HG03175 (cell line): Measurements from ENCODE around the gene ZNF423.

Experiments
- ATAC-seq: cut with Tn5 transposase; IDR thresholded peaks from one replicate; pipeline ENCODE4 v1.9.1; 2021; ENCODE audit warnings: mild to moderate bottlenecking, moderate library complexity; ENCODE audit not compliant: unreplicated experiment

The ZNF423 gene

GRCh38 chr16:49543631-49543946 lies 312.3 kb downstream of the ZNF423 start:
- no peak for ATAC-seq

- no peak for ATAC-seq
Observed at GRCh38 chr16:49542946-49543630, 312.8 kb downstream of the ZNF423 start.

GRCh38 chr16:49542391-49542891 lies 313.5 kb downstream of the ZNF423 start:
- ATAC-seq, result no peak

GRCh38 chr16:49540836-49541235 lies 315.1 kb downstream of the ZNF423 start:
- no peak for ATAC-seq

GRCh38 chr16:49539758-49540157 lies 316.2 kb downstream of the ZNF423 start:
- no peak for ATAC-seq

- ATAC-seq, result no peak
Observed at GRCh38 chr16:49537924-49538459, 317.9 kb downstream of the ZNF423 start.

- no peak for ATAC-seq
Observed at GRCh38 chr16:49534901-49535610, 320.9 kb downstream of the ZNF423 start.

GRCh38 chr16:49533422-49533821 lies 322.5 kb downstream of the ZNF423 start:
- no peak for ATAC-seq

GRCh38 chr16:49532873-49533272 lies 323.0 kb downstream of the ZNF423 start:
- ATAC-seq, result no peak

GRCh38 chr16:49531931-49532840 lies 323.7 kb downstream of the ZNF423 start:
- ATAC-seq, result no peak

GRCh38 chr16:49531425-49531824 lies 324.5 kb downstream of the ZNF423 start:
- no peak for ATAC-seq

- ATAC-seq, result no peak
Observed at GRCh38 chr16:49530427-49530970, 325.4 kb downstream of the ZNF423 start.

- no peak for ATAC-seq
Observed at GRCh38 chr16:49529411-49530045, 326.4 kb downstream of the ZNF423 start.

GRCh38 chr16:49528866-49529288 lies 327.0 kb downstream of the ZNF423 start:
- ATAC-seq, result no peak

- ATAC-seq, result no peak
Observed at GRCh38 chr16:49528060-49528865, 327.6 kb downstream of the ZNF423 start.

GRCh38 chr16:49527611-49528010 lies 328.3 kb downstream of the ZNF423 start:
- ATAC-seq, result no peak

- ATAC-seq, result no peak
Observed at GRCh38 chr16:49526860-49527365, 329.0 kb downstream of the ZNF423 start.

GRCh38 chr16:49524947-49525315 lies 331.0 kb downstream of the ZNF423 start:
- no peak for ATAC-seq

- ATAC-seq, result no peak
Observed at GRCh38 chr16:49524216-49524946, 331.5 kb downstream of the ZNF423 start.
